Measurements from ENCODE around the gene ABI2. TPM values are rescaled to one million over a fixed set of nuclear protein-coding genes. Genes with fewer than 3 reads are reported as not detected.

The ABI2 gene
- total RNA-seq, 1 experiment from 2014 or later = 50.7 TPM

- H3F3A ChIP-seq (ENCODE audit: low read length, unreplicated experiment) = peaks cover 3% of the 10 kb centered on the region
- H4K20me1 ChIP-seq (ENCODE audit: low read length) = no peaks in the 10 kb centered on the region
- H3K4me1 ChIP-seq (ENCODE audit: insufficient read depth, low read length) = peaks cover 22% of the 10 kb centered on the region
- peaks cover 5% of the 10 kb centered on the region; the same call in 1 of the 2 replicates for H3K36me3 ChIP-seq (ENCODE audit: low read depth, low read length)
- no TSS peak for BruUV-seq (replicated peaks)
- no peak overlapping the region for H3K4me2 ChIP-seq (ENCODE audit: low read length)
- H3K4me3 ChIP-seq (ENCODE audit: low read length) = no peak overlapping the region
- no peaks in the 10 kb centered on the region for H3K79me2 ChIP-seq (ENCODE audit: low read length)
- intact Hi-C loops (cut with micrococcal nuclease) = no loop called here
- no peak overlapping the region for H2AFZ ChIP-seq (ENCODE audit: low read length)
- no peaks in the 10 kb centered on the region for H3K9me3 ChIP-seq (ENCODE audit: low read length)
- no peak for ATAC-seq
- H3K27me3 ChIP-seq (ENCODE audit: low read length) = no peaks in the 10 kb centered on the region
- DNase-seq = no peak
- ChIA-PET CTCF (no interaction called here), POLR2A (ENCODE audit: unreplicated experiment) (no interaction called here)
- H3K9ac ChIP-seq (ENCODE audit: low read length) = no peak overlapping the region
- no peak for TF ChIP-seq EZH2 (IDR thresholded peaks at IDR 0.05; ENCODE audit: low read length, unreplicated experiment)
- no peak for TF ChIP-seq CTCF (conservative IDR thresholded peaks at IDR 0.05; ENCODE audit: low read depth, low read length)
- TF ChIP-seq EZH2phosphoT487 (IDR thresholded peaks at IDR 0.05; ENCODE audit: borderline replicate concordance, low read length) = no peak
- no peaks in the 10 kb centered on the region for H3K9me2 ChIP-seq (replicated peaks; ENCODE audit: low read length)
- no peak overlapping the region for H3K27ac ChIP-seq (ENCODE audit: low read length)
These were observed 162.2 kb downstream of the ABI2 start for GRCh38 chr2:203490391-203490790.

GRCh38 chr2:203492965-203493364 lies 164.8 kb downstream of the ABI2 start:
- Histone ChIP-seq H3K27ac (ENCODE audit: low read length) (peak overlapping the region; percentile 49), H3K27me3 (ENCODE audit: low read length) (no peaks in the 10 kb centered on the region), H3K9ac (ENCODE audit: low read length) (no peak overlapping the region), H3K4me1 (ENCODE audit: insufficient read depth, low read length) (peaks cover 22% of the 10 kb centered on the region), H3K4me2 (ENCODE audit: low read length) (peak overlapping the region; percentile 41), H3K9me3 (ENCODE audit: low read length) (no peaks in the 10 kb centered on the region), H3K9me2 (replicated peaks; ENCODE audit: low read length) (no peaks in the 10 kb centered on the region), H4K20me1 (ENCODE audit: low read length) (no peaks in the 10 kb centered on the region), H3F3A (ENCODE audit: low read length, unreplicated experiment) (peaks cover 3% of the 10 kb centered on the region), H2AFZ (ENCODE audit: low read length) (no peak overlapping the region), H3K36me3 (ENCODE audit: low read depth, low read length) (peaks cover 5% of the 10 kb centered on the region; the same call in 1 of the 2 replicates), H3K4me3 (ENCODE audit: low read length) (peak overlapping the region; percentile 31; the same call in 1 of the 2 replicates), H3K79me2 (ENCODE audit: low read length) (0 out of 2 replicates have a peak, but pooled peaks cover 6% of the 10 kb centered on the region)
- BruUV-seq (replicated peaks) = no TSS peak
- ATAC-seq = peak; percentile 54
- TF ChIP-seq EZH2phosphoT487 (IDR thresholded peaks at IDR 0.05; ENCODE audit: borderline replicate concordance, low read length) = no peak
- no peak for TF ChIP-seq EZH2 (IDR thresholded peaks at IDR 0.05; ENCODE audit: low read length, unreplicated experiment)
- no peak for TF ChIP-seq CTCF (conservative IDR thresholded peaks at IDR 0.05; ENCODE audit: low read depth, low read length)
- intact Hi-C loops (cut with micrococcal nuclease) = loop anchor here (2.0 kb wide), 2 partner anchors 42 to 156 kb away; partner anchors contain the start of gene RAPH1
- POLR2A ChIA-PET (ENCODE audit: unreplicated experiment) = no interaction called here
- CTCF ChIA-PET = interaction anchor here (0.7 to 0.8 kb wide), 2 partner anchors 297 to 380 kb away, joined by 4 to 6 read pairs; no protein-coding TSS in a partner anchor
- peak; percentile 30 for DNase-seq

Other genes with a start within 250 kb of the ABI2 start
- gene CYP20A1, start 89.4 kb upstream of the ABI2 start, total RNA-seq (2014; rRNA removed) = 12.6 and 14.1 TPM in 2 replicates
- 7.0 and 40.3 TPM in 2 replicates for gene RAPH1, start 206.9 kb downstream of the ABI2 start, total RNA-seq (2014; rRNA removed)

Measured in PC-3 (cell line).